Measurements from ENCODE around the gene TOX2.

GRCh38 chr20:44033344-44033743 is 118.7 kb downstream of the TOX2 start:
- no peak for TF ChIP-seq CTCF (conservative IDR thresholded peaks at IDR 0.05 in 1 of 2, IDR thresholded peaks at IDR 0.05 in 1 of 2; ENCODE audit: extremely low read depth in 1 of 2, insufficient read depth in 1 of 2, low read depth in 1 of 2, low read length in 2 of 2)
- TF ChIP-seq EZH2 (IDR thresholded peaks at IDR 0.05; ENCODE audit: borderline replicate concordance, low read length): no peak

All from mammary epithelial cell (primary cell).